ENCODE measurements around the gene IER2.

The IER2 gene

GRCh38 chr19:13118424-13119193 lies 31.6 kb upstream of the IER2 start:
- peak overlapping the region; percentile 100 for H2AK5ac ChIP-seq (ENCODE audit: low read length)
- peak overlapping the region; percentile 95 for H3K4me2 ChIP-seq (ENCODE audit: low read length)
- peak overlapping the region; percentile 99 for H2BK5ac ChIP-seq (ENCODE audit: low read depth, low read length, poor library complexity)
- H3K9ac ChIP-seq (ENCODE audit: low read length) = peak overlapping the region; percentile 99
- H3K79me1 ChIP-seq (ENCODE audit: low read length) = peaks cover 11% of the 10 kb centered on the region
- peak overlapping the region; percentile 99 for H4K12ac ChIP-seq (ENCODE audit: low read depth, low read length)
- peak overlapping the region; percentile 93 for H2BK12ac ChIP-seq (ENCODE audit: low read length)
- peak overlapping the region; percentile 94 for H3K27ac ChIP-seq (ENCODE audit: low read depth, low read length)
- H3K79me2 ChIP-seq (ENCODE audit: control insufficient read depth, insufficient read depth, low read length, poor library complexity) = peaks cover 44% of the 10 kb centered on the region
- peak overlapping the region; percentile 100 for H3K14ac ChIP-seq (ENCODE audit: low read length)
- H3K4me1 ChIP-seq (ENCODE audit: control insufficient read depth in 1 of 2, insufficient read depth in 2 of 2, low read length in 2 of 2) = peaks cover 18 to 26% of the 10 kb centered on the region in 2 experiments
- peak in 1 of 2 donors; percentile 39 for DNase-seq
- H2AFZ ChIP-seq (ENCODE audit: insufficient read depth, low read length, poor library complexity) = peak overlapping the region; percentile 98
- H3K23ac ChIP-seq (ENCODE audit: low read length) = no peak overlapping the region
- peak overlapping the region; percentile 99 for H3K4me3 ChIP-seq (ENCODE audit: low read depth, low read length)
- peak overlapping the region; percentile 100 for H3K4ac ChIP-seq (ENCODE audit: low read depth, low read length)
- peak overlapping the region; percentile 100 for H2BK120ac ChIP-seq (ENCODE audit: insufficient read depth, low read length, poor library complexity)
- peak overlapping the region; percentile 100 for H3K18ac ChIP-seq (ENCODE audit: low read length)
- H3K27me3 ChIP-seq (ENCODE audit: insufficient read depth, low read length) = no peaks in the 10 kb centered on the region
- peaks cover 21 to 26% of the 10 kb centered on the region in 2 experiments for H3K36me3 ChIP-seq (ENCODE audit: control insufficient read depth in 1 of 2, insufficient read depth in 2 of 2, low read length in 2 of 2)
- H4K8ac ChIP-seq (ENCODE audit: low read depth, low read length) = peak overlapping the region; percentile 99
- no peaks in the 10 kb centered on the region for H3K9me3 ChIP-seq (ENCODE audit: insufficient read depth, low read depth, low read length)
- H4K91ac ChIP-seq (ENCODE audit: low read depth, low read length) = peak overlapping the region; percentile 100
- WGBS (ENCODE audit: extremely low coverage, insufficient coverage, insufficient read length) = no CpG with 5 or more reads among the region's 57 CpGs

GRCh38 chr19:13119627-13120026 lies 30.6 kb upstream of the IER2 start:
- Histone ChIP-seq H3K4ac (ENCODE audit: low read depth, low read length) (peak overlapping the region; percentile 88), H3K18ac (ENCODE audit: low read length) (no peak overlapping the region), H3K14ac (ENCODE audit: low read length) (no peak overlapping the region), H3K9me3 (ENCODE audit: insufficient read depth, low read depth, low read length) (no peaks in the 10 kb centered on the region), H4K8ac (ENCODE audit: low read depth, low read length) (no peak overlapping the region), H3K4me3 (ENCODE audit: low read depth, low read length) (no peak overlapping the region), H2BK120ac (ENCODE audit: insufficient read depth, low read length, poor library complexity) (no peak overlapping the region), H3K23ac (ENCODE audit: low read length) (no peak overlapping the region), H2AK5ac (ENCODE audit: low read length) (no peak overlapping the region), H2BK5ac (ENCODE audit: low read depth, low read length, poor library complexity) (no peak overlapping the region), H3K27ac (ENCODE audit: low read depth, low read length) (no peak overlapping the region), H4K12ac (ENCODE audit: low read depth, low read length) (no peak overlapping the region), H3K9ac (ENCODE audit: low read length) (no peak overlapping the region), H2BK12ac (ENCODE audit: low read length) (no peak overlapping the region), H3K4me1 (ENCODE audit: control insufficient read depth in 1 of 2, insufficient read depth in 2 of 2, low read length in 2 of 2) (peaks cover 18 to 26% of the 10 kb centered on the region in 2 experiments), H3K27me3 (ENCODE audit: insufficient read depth, low read length) (no peaks in the 10 kb centered on the region), H3K79me2 (ENCODE audit: control insufficient read depth, insufficient read depth, low read length, poor library complexity) (peaks cover 44% of the 10 kb centered on the region), H3K36me3 (ENCODE audit: control insufficient read depth in 1 of 2, insufficient read depth in 2 of 2, low read length in 2 of 2) (peaks cover 24 to 26% of the 10 kb centered on the region in 2 experiments), H3K79me1 (ENCODE audit: low read length) (peaks cover 11% of the 10 kb centered on the region), H3K4me2 (ENCODE audit: low read length) (peak overlapping the region; percentile 95), H2AFZ (ENCODE audit: insufficient read depth, low read length, poor library complexity) (no peak overlapping the region), H4K91ac (ENCODE audit: low read depth, low read length) (no peak overlapping the region)
- DNase-seq = no peak
- no CpG with 5 or more reads among the region's 8 CpGs for WGBS (ENCODE audit: extremely low coverage, insufficient coverage, insufficient read length)

DNA sequence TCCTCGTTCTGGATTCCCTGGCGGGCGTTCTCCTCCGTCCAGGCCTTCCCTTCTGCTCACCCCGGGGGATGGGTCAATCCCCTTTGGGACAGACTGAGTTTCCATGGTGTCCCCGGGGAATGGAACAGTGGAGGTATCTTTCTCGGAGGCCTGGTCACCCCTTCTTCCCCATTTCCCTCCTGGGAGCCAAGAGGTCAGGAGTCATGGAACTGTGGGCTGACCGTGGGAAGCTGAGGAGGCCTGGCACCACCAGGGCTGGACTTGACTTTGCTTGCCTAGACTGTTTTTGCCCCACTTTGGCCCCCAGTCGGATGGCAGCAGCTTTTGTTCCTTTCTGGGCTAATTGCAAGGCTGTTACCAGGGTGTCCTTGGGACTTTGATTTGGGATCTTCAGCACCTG lies 30.2 kb upstream of the IER2 start:
- WGBS (ENCODE audit: extremely low coverage, insufficient coverage, insufficient read length) = no CpG with 5 or more reads among the region's 9 CpGs

DNA sequence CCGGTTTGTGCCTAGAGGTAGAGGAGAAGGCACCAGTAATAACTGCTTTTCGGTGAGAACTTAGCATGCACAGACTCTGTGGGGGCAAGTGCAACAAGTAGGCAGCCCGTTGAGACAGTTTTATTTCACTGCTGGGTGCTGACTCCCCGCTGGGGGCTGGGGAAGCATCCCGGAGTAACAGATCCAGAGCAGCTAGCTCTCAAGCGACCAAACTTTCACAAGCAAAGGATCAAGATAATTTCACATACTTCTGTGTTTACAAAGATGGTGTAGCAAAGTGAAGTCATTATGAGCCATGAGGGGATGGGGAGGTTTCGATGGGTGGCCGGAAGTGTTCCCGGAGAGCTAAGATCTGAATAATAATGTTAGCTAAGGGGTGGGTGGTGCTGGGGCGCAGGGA lies 29.4 kb upstream of the IER2 start:
- Histone ChIP-seq H3K4me2 (ENCODE audit: low read length) (no peak overlapping the region), H3K79me1 (ENCODE audit: low read length) (peaks cover 11% of the 10 kb centered on the region), H3K27me3 (ENCODE audit: insufficient read depth, low read length) (no peaks in the 10 kb centered on the region), H3K9me3 (ENCODE audit: insufficient read depth, low read depth, low read length) (no peaks in the 10 kb centered on the region), H2AFZ (ENCODE audit: insufficient read depth, low read length, poor library complexity) (no peak overlapping the region), H3K36me3 (ENCODE audit: control insufficient read depth in 1 of 2, insufficient read depth in 2 of 2, low read length in 2 of 2) (peaks cover 24 to 26% of the 10 kb centered on the region in 2 experiments), H3K14ac (ENCODE audit: low read length) (no peak overlapping the region), H3K23ac (ENCODE audit: low read length) (peak overlapping the region; percentile 22), H4K91ac (ENCODE audit: low read depth, low read length) (no peak overlapping the region), H2BK5ac (ENCODE audit: low read depth, low read length, poor library complexity) (no peak overlapping the region), H2BK120ac (ENCODE audit: insufficient read depth, low read length, poor library complexity) (no peak overlapping the region), H3K18ac (ENCODE audit: low read length) (no peak overlapping the region), H3K9ac (ENCODE audit: low read length) (no peak overlapping the region), H2AK5ac (ENCODE audit: low read length) (no peak overlapping the region), H3K4ac (ENCODE audit: low read depth, low read length) (peak overlapping the region; percentile 88), H2BK12ac (ENCODE audit: low read length) (no peak overlapping the region), H3K27ac (ENCODE audit: low read depth, low read length) (no peak overlapping the region), H4K12ac (ENCODE audit: low read depth, low read length) (no peak overlapping the region), H3K4me1 (ENCODE audit: control insufficient read depth in 1 of 2, insufficient read depth in 2 of 2, low read length in 2 of 2) (peaks cover 14 to 21% of the 10 kb centered on the region in 2 experiments), H4K8ac (ENCODE audit: low read depth, low read length) (no peak overlapping the region), H3K4me3 (ENCODE audit: low read depth, low read length) (no peak overlapping the region), H3K79me2 (ENCODE audit: control insufficient read depth, insufficient read depth, low read length, poor library complexity) (peaks cover 44% of the 10 kb centered on the region)
- no CpG with 5 or more reads among the region's 10 CpGs for WGBS (ENCODE audit: extremely low coverage, insufficient coverage, insufficient read length)
- DNase-seq = no peak

More for the DNA sequence above, 30.2 kb upstream of the IER2 start:
- Histone ChIP-seq H2BK5ac (ENCODE audit: low read depth, low read length, poor library complexity) (no peak overlapping the region), H3K14ac (ENCODE audit: low read length) (no peak overlapping the region), H3K79me2 (ENCODE audit: control insufficient read depth, insufficient read depth, low read length, poor library complexity) (peaks cover 44% of the 10 kb centered on the region), H3K18ac (ENCODE audit: low read length) (no peak overlapping the region), H3K4ac (ENCODE audit: low read depth, low read length) (peak overlapping the region; percentile 88), H4K8ac (ENCODE audit: low read depth, low read length) (no peak overlapping the region), H3K4me1 (ENCODE audit: control insufficient read depth in 1 of 2, insufficient read depth in 2 of 2, low read length in 2 of 2) (peaks cover 18 to 26% of the 10 kb centered on the region in 2 experiments), H3K9ac (ENCODE audit: low read length) (no peak overlapping the region), H2BK12ac (ENCODE audit: low read length) (no peak overlapping the region), H3K4me2 (ENCODE audit: low read length) (peak overlapping the region; percentile 95), H4K12ac (ENCODE audit: low read depth, low read length) (no peak overlapping the region), H3K27me3 (ENCODE audit: insufficient read depth, low read length) (no peaks in the 10 kb centered on the region), H3K4me3 (ENCODE audit: low read depth, low read length) (no peak overlapping the region), H3K79me1 (ENCODE audit: low read length) (peaks cover 11% of the 10 kb centered on the region), H3K23ac (ENCODE audit: low read length) (no peak overlapping the region), H2AFZ (ENCODE audit: insufficient read depth, low read length, poor library complexity) (no peak overlapping the region), H3K27ac (ENCODE audit: low read depth, low read length) (no peak overlapping the region), H3K9me3 (ENCODE audit: insufficient read depth, low read depth, low read length) (no peaks in the 10 kb centered on the region), H3K36me3 (ENCODE audit: control insufficient read depth in 1 of 2, insufficient read depth in 2 of 2, low read length in 2 of 2) (peaks cover 25 to 26% of the 10 kb centered on the region in 2 experiments), H2BK120ac (ENCODE audit: insufficient read depth, low read length, poor library complexity) (no peak overlapping the region), H4K91ac (ENCODE audit: low read depth, low read length) (no peak overlapping the region), H2AK5ac (ENCODE audit: low read length) (no peak overlapping the region)
- DNase-seq = no peak

Measured in trophoblast cell (in vitro differentiated cells and primary cell).